ENCODE results near the gene IGF2BP2.
A peak's percentile ranks its signal among the peaks of the same experiment; 100 is the strongest.
"Not testable (repeated sequence)": the region's sequence is repeated elsewhere in the genome, so short reads cannot be mapped to it uniquely, and the experiment has no call there.

IGF2BP2 gene

DNA sequence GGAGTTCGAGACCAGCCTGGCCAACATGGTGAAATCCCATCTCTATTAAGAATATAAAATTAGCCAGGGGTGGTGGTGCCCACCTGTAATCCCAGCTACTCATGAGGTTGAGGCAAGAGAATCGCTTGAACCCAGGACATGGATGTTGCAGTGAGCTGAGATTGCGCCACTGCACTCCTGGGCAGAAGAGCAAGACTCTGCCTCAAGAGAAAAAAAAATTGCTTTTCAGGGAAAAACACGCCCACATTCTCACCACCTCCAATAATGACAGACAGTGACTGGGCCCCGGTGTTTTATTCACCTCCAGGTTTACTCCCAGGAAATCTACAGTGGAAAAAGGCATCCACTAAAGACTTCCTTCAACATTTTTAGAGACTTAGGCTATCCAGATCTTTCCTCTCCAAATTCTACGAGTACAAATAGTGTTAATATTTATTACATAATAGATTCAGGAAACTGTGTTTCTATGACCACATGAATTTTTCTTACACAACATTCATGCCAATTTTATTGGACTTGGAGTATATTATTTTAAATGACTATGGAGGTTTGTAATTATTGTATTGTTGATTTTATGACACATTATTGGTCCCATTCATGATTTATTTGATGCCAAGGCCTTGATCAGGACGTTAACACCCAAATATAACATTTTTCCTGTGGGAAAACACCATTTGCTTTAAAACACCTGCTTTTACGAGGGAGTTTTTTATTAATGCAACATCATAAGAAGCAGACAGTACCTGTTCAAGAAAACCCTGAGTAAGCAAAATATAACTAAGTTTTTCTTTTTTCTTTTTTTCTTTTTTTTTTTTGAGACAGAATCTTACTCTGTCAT is 26.6 kb downstream of the IGF2BP2 start:
- DNase-seq: no peak

DNA sequence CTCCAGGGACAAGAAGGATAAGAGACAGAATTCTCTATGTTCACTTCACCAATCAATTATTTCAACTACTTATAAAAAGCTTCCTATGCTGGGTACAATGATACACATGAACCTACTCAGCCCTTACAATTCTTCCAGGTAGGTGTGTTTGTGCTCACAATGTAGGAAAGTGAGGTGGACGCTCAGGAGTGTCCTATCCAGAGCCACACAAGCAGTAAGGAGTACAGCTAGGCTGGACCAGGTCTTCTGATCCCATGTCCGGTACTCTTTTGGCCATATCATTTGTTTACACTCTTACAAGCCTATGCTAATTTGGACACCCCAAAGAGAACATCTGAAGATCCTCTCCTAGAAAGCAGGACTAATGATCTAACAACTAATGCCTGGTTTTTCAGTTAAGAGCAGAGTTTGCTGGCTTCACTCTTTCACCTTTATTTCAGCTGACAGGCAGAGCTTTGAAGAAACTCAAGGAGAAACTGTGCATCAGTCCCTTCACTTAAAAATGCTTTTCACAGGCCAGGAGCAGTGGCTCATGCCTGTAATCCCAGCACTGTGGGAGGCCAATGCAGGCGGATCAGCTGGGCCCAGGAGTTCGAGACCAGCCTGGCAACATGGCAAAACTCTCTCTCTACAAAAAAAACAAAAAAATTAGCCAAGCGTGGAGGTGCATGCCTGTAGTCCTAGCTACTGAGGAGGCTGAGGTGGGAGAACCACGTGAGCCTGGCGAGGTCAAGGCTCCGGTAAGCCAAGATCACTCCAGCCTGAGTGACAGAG is 27.5 kb downstream of the IGF2BP2 start:
- DNase-seq: no peak

GRCh38 chr3:185796431-185797107 is 28.3 kb downstream of the IGF2BP2 start:
- no peak for DNase-seq

DNA sequence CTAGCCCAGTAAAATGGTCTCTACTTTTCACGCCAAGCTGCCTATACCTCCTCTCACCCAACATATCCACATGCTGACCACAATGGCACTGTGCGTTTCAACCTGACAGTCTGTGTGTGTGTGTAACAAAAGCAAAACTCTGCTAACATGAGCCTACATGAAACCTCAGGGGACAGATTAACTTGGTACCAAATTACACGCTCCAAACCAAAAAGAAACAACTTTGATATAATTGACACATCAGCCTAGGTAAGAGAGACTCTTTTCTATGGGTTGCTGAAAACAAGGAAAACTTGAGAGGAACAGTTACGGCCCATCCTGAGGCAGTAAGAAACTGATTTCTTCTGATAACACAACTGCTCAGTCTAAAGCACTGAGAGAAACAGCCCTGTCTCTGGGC is 31.5 kb downstream of the IGF2BP2 start:
- no peak for DNase-seq

- DNase-seq: no peak
Measured at GRCh38 chr3:185792955-185793354, 31.9 kb downstream of the IGF2BP2 start.

- no peak for DNase-seq
Measured at GRCh38 chr3:185789891-185790830, 34.7 kb downstream of the IGF2BP2 start.

GRCh38 chr3:185789134-185789533 is 35.7 kb downstream of the IGF2BP2 start:
- no peak for DNase-seq

GRCh38 chr3:185788292-185788691 is 36.5 kb downstream of the IGF2BP2 start:
- DNase-seq: no peak

DNA sequence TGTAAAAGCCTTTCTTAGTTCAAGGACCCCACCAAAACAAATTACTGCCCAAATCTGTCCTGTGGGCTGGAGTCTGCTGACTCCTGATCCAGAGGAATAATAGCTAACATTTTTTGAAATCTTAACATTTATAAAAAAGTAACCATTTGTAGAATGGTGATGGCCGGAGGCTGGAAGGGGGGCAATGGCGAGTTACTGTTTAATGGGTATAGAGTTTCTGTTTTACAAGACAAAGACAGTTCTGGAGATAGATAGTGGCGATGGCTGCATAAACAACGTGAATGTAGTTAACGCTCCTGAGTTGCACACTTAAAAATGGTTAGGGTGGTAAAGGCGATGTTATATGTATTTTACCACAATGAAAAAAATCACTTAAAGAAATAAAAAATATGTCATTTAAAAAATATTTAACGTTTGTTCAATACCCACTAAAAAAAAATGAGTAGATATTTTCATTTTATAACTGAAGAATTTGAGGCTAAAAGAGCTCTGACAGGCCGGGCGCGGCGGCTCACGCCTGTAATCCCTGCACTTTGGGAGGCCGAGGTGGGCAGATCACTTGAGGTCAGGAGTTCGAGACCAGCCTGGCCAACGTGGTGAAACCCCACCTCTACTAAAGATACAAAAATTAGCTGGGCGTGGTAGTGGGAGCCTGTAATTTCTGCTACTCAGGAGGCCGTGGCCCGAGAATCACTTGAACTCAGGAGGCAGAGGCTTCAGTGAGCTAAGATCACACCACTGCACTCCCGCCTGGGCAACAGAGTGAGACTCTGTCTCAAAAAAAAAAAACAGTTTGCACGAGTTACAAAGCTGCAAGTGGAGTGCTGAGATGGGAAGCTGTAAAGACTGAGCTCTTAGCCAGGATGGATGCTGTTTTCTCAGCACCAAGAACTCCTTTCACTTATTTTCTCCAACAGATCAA is 37.6 kb downstream of the IGF2BP2 start:
- no peak for DNase-seq

- not testable (repeated sequence) for DNase-seq
Measured at GRCh38 chr3:185786258-185786657, 38.6 kb downstream of the IGF2BP2 start.

DNA sequence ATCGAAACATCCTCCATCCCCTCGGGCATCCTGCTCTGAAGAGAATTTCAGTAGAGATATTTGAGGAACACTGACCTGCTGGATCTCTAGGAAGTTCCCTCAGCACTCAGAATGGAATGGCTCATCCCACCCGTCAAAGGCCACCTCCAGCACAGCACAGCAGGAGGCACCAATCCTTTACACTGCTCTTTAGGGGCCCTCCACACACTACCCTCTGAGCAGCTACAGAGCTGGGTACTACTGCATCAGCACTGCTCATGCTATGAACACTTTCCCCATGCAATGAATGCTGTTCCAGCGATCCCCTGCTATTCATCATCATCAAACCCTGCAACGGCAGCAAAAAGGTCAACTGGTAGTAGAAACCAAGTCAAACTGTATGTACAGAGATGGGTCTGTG is 40.5 kb downstream of the IGF2BP2 start:
- no peak for DNase-seq

- no peak for DNase-seq
Measured at GRCh38 chr3:185781759-185782158, 43.1 kb downstream of the IGF2BP2 start.

DNA sequence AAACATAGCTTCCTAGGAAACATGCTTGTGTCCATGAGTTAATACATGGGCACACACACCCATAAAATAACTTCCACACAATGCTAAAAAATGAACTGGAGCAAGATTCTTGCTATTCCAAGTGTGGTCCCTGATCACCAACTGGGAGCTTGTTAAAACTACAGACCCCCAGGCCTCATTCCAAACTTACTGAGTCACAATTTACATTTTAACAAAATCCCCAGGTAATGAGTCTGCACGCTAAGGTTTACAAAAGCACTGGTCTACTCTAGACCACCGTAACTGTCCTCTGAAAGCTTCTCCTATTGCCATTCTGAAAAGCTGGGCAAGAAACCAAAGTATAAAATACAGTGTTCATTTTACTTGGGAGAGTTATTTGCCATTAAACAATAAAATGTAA is 45.4 kb downstream of the IGF2BP2 start:
- DNase-seq: no peak

DNA sequence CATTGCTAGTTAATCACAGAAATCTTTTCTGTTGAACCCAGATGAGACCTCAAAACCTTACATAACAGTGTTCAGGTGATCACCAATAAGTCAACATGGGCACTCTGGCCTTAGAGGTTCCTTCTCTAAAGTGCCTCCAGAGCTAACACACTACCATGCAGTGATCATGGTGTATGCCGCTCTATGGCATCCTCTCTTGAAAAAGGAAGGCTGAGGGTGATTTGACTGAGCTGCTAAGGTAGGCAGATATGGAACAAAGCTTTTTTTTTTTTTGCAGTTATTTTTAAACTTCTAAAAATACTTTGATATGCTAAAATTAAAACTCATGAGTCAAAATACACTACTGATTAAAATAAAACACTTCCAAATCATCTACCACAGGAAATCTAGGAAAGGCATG is 46.0 kb downstream of the IGF2BP2 start:
- no peak for DNase-seq

- DNase-seq: no peak
Measured at GRCh38 chr3:185778094-185778493, 46.7 kb downstream of the IGF2BP2 start.

GRCh38 chr3:185770109-185770508 is 54.7 kb downstream of the IGF2BP2 start:
- DNase-seq: no peak

DNA sequence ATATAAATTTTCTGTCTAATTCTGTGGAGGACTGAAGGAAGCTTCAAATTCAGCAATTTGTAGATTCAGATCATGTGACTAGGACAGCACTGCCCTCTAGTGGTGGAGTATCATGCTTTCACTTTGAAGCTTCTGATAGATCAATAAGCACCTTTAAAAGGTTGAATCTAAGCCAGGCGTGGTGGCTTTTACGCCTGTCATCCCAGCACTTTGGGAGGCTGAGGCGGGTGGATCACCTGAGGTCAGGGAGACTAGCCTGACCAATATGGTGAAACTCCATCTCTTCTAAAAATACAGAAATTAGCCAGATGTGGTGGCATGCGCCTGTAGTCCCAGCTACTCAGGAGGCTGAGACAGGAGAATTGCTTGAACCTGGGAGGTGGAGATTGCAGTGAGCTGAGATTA is 56.3 kb downstream of the IGF2BP2 start:
- peak; percentile 53 to 63 for DNase-seq

DNA sequence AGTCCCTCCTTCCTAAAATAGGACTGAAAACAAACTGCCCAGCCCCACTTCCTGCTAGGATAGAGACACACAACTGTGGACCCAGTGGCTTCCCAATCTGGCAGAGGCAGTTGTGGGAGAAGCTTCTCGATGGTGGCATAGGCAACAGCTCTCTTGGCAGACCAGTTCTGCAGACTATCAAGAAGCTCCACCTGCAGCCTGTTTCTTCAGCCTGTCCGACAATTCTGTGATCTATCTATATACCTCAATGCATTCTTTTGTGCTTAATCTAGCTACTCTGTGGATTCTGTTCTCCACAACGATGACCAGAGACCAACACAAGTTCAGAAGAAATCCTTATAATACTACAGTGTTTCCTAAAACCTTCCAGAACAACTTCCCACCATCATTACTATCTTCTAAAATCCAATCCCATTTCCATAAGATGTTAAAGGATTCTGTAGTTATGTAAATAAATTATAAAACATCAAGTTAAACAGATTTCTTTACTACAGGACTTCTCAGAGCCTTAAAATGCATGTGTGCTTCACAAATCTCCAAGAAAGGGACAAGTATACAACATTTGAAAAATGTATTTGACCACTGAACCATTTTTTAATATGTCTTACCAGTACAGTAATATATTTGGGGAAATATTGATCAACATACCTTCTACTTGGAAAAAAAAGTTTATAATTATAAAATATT is 57.7 kb downstream of the IGF2BP2 start:
- no peak for DNase-seq

- DNase-seq: no peak
Measured at GRCh38 chr3:185766329-185767001, 58.4 kb downstream of the IGF2BP2 start.

DNA sequence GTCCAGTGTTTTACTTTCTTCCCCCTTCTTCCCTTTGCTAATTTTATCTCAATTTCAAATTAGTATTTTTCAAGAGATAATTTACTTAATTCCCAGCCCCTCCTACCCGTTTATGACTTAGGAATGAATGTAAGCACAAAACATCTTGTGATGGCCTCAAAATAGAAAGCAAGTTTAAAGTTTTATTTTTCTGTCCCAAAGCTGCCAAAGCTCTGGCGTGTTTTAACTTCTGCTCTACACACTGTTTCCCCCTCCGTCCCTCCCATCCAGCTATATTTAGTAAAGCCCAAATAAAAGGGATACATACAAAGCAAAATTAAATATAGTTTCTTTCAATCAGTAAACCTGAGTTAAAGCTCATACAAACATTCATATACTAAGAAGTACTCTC is 59.9 kb downstream of the IGF2BP2 start:
- no peak for DNase-seq
